GM12878 (cell line): Measurements from ENCODE around the gene COL15A1. TPM values are rescaled to one million over a fixed set of nuclear protein-coding genes. Genes with fewer than 3 reads are reported as not detected.

Experiments
- ATAC-seq: fragments of 200-7000 bp; cut with Tn5 transposase; 3 replicates; pipeline ENCODE4 v1.9.1; 2020; ENCODE audit warnings: mild to moderate bottlenecking, moderate library complexity
- BruUV-seq: library from RNA; stranded (reverse); fragments of 400-500 nt; replicated peaks from 2 replicates; lab custom pipeline; 2021; lab: Mats Ljungman, UMichigan
- CTCF ChIA-PET: fragments of 300-600 bp; sonication (Branson Sonifier 250); formaldehyde crosslinking; extraction: SDS; loops from one replicate; lab custom pipeline; 2021; ENCODE audit warnings: inconsistent platforms; lab: Yijun Ruan, JAX
- POLR2A ChIA-PET: fragments of 350-600 bp; formaldehyde crosslinking; extraction: SDS; loops from one replicate; lab custom pipeline; 2021; ENCODE audit warnings: inconsistent platforms; lab: Charles Lee
- RAD21 ChIA-PET: fragments of 300-600 bp; sonication (Branson Sonifier 250); formaldehyde crosslinking; loops from one replicate; lab custom pipeline; 2023; ENCODE audit warnings: antibody characterized with exemption; ENCODE audit not compliant: unreplicated experiment; lab: Charles Lee
- SMC1A ChIA-PET: fragments of 300-600 bp; sonication (Branson Sonifier 250); formaldehyde crosslinking; loops from one replicate; lab custom pipeline; 2023; ENCODE audit not compliant: unreplicated experiment, uncharacterized antibody; lab: Charles Lee
- DNase-seq: peaks from one replicate; pipeline ENCODE4 v3.0.0-alpha.2; 2011; ENCODE audit warnings: low read depth, low spot score
- FAIRE-seq: peaks from 3 replicates; lab custom pipeline; 2011; peaks lifted over from hg19 to GRCh38; lab: Jason Lieb, UNC
- H2AFZ ChIP-seq: 2 replicates; pipeline ENCODE4 v1.6.0; 2011; ENCODE audit warnings: low read depth, low read length, control low read depth; ENCODE audit not compliant: control insufficient read depth
- H3K27ac ChIP-seq: 2 replicates; pipeline ENCODE4 v1.5.1; 2011; ENCODE audit warnings: control low read depth; ENCODE audit not compliant: control insufficient read depth, insufficient read depth
- H3K27me3 ChIP-seq, 2 experiments: replicated peaks in 1 of 2; 2 replicates each; pipeline versions ENCODE4 v1.6.0 to v1.6.1; 2011; ENCODE audit warnings: low read length in 1 of 2; ENCODE audit not compliant: control insufficient read depth in 2 of 2, insufficient read depth in 2 of 2
- H3K36me3 ChIP-seq, 2 experiments: 2 replicates each; pipeline ENCODE4 v1.5.1; 2011; ENCODE audit warnings: low read length in 1 of 2; ENCODE audit not compliant: control insufficient read depth in 2 of 2, insufficient read depth in 2 of 2
- H3K4me1 ChIP-seq: 2 replicates; pipeline ENCODE4 v1.6.1; 2011; ENCODE audit warnings: mild to moderate bottlenecking, low read length, moderate library complexity, mixed read lengths; ENCODE audit not compliant: control insufficient read depth, insufficient read depth
- H3K4me2 ChIP-seq: 2 replicates; pipeline ENCODE4 v1.6.0; 2011; ENCODE audit warnings: control low read depth; ENCODE audit not compliant: control insufficient read depth, insufficient read depth
- H3K4me3 ChIP-seq: fragments of 200-600 bp; sonication (generic); 2 replicates; pipeline ENCODE4 v1.5.1; 2016
- H3K79me2 ChIP-seq: 2 replicates; pipeline ENCODE4 v1.6.0; 2011; ENCODE audit warnings: low read length; ENCODE audit not compliant: control insufficient read depth, insufficient read depth
- H3K9ac ChIP-seq: 2 replicates; pipeline ENCODE4 v1.8.0; 2011; ENCODE audit warnings: low read length, control low read depth, mixed read lengths; ENCODE audit not compliant: control insufficient read depth, insufficient read depth
- H3K9me3 ChIP-seq: replicated peaks from 3 replicates; pipeline ENCODE4 v1.5.1; 2011; ENCODE audit warnings: mild to moderate bottlenecking, low read length; ENCODE audit not compliant: control insufficient read depth, insufficient read depth
- H4K20me1 ChIP-seq: 2 replicates; pipeline ENCODE4 v1.6.0; 2011; ENCODE audit not compliant: control insufficient read depth, insufficient read depth
- ATF7 ChIP-seq: fragments of 450-650 bp; IDR thresholded peaks from 2 replicates; pipeline ENCODE4 v1.6.1; 2016; ENCODE audit warnings: low read depth, mild to moderate bottlenecking
- ELK1 ChIP-seq: IDR thresholded peaks from 2 replicates; pipeline ENCODE4 v1.6.1; 2012; ENCODE audit warnings: low read depth, low read length, improper control_type of control experiment
- EP300 ChIP-seq, 2 experiments: fragments of 150-350 bp in 1 of 2; IDR thresholded peaks; 2 replicates each; pipeline ENCODE4 v1.6.1; 2011 to 2012; ENCODE audit warnings: low read depth in 2 of 2, low read length in 2 of 2, borderline replicate concordance in 1 of 2, improper control_type of control experiment in 1 of 2, inconsistent platforms in 1 of 2; ENCODE audit not compliant: control insufficient read depth in 1 of 2
- HCFC1 ChIP-seq: fragments of 150-350 bp; IDR thresholded peaks from 2 replicates; pipeline ENCODE4 v1.6.1; 2014; ENCODE audit warnings: low read length
- IKZF1 ChIP-seq: fragments of 450-650 bp; conservative IDR thresholded peaks from 2 replicates; pipeline ENCODE4 v1.6.1; 2017; ENCODE audit warnings: antibody characterized with exemption, mild to moderate bottlenecking
- LARP7 ChIP-seq: fragments of 450-650 bp; IDR thresholded peaks from 2 replicates; pipeline ENCODE4 v1.6.1; 2017; ENCODE audit warnings: mild to moderate bottlenecking
- MTA2 ChIP-seq: fragments of 450-650 bp; IDR thresholded peaks from 2 replicates; pipeline ENCODE4 v1.6.1; 2016; ENCODE audit warnings: low read depth, mild to moderate bottlenecking, moderate library complexity
- NFYA ChIP-seq: IDR thresholded peaks from 2 replicates; pipeline ENCODE4 v1.6.1; 2011; ENCODE audit warnings: low read depth, mild to moderate bottlenecking, low read length, improper control_type of control experiment, borderline replicate concordance
- NR2C2 ChIP-seq: IDR thresholded peaks from 2 replicates; pipeline ENCODE4 v1.6.1; 2011; ENCODE audit warnings: borderline replicate concordance, low read depth; ENCODE audit not compliant: control insufficient read depth, insufficient read length
- NR2F1 ChIP-seq: fragments of 450-650 bp; conservative IDR thresholded peaks from 2 replicates; pipeline ENCODE4 v1.6.1; 2017; ENCODE audit warnings: mild to moderate bottlenecking
- PML ChIP-seq: IDR thresholded peaks from 2 replicates; pipeline ENCODE4 v1.6.1; 2012; ENCODE audit warnings: low read length, inconsistent platforms
- POU2F2 ChIP-seq: IDR thresholded peaks from 3 replicates; pipeline ENCODE4 v1.6.1; 2011; ENCODE audit warnings: low read depth, mild to moderate bottlenecking, low read length, borderline replicate concordance
- SMAD1 ChIP-seq: fragments of 450-650 bp; IDR thresholded peaks from 2 replicates; pipeline ENCODE4 v1.6.1; 2018; ENCODE audit warnings: mild to moderate bottlenecking, low read depth; ENCODE audit not compliant: partially characterized antibody
- SRF ChIP-seq, 2 experiments: IDR thresholded peaks; 2 replicates each; pipeline ENCODE4 v1.6.1; 2011; ENCODE audit warnings: low read depth in 2 of 2, low read length in 2 of 2, mild to moderate bottlenecking in 1 of 2, moderate library complexity in 1 of 2
- TAF1 ChIP-seq: IDR thresholded peaks from 2 replicates; pipeline ENCODE4 v1.6.1; 2011; ENCODE audit warnings: mild to moderate bottlenecking, low read depth, low read length, borderline replicate concordance
- ZBED1 ChIP-seq: IDR thresholded peaks from 2 replicates; pipeline ENCODE4 v1.6.1; 2016; ENCODE audit warnings: borderline replicate concordance
- WGBS: methylation state at CpG from one replicate; pipeline ENCODE4 v1.1.6; 2016; ENCODE audit warnings: low lambda C conversion rate; ENCODE audit not compliant: insufficient replicate concordance, insufficient coverage; ENCODE audit errors: missing lambda C conversion rate; 5-methylcytosine and 5-hydroxymethylcytosine counted together
- in situ Hi-C: fragments of 300-500 bp; cut with MboI; formaldehyde crosslinking; loops from 9 replicates; pipeline ENCODE4 v1.14.3; 2018; ENCODE audit warnings: mixed read lengths
- intact Hi-C: fragments of 100-400 bp; cut with micrococcal nuclease; formaldehyde crosslinking; loops from one replicate; pipeline ENCODE4 v1.14.2; 2022; ENCODE audit not compliant: unreplicated experiment
- polyA plus RNA-seq, 11 experiments: library from polyadenylated mRNA; depleted of rRNA in 4 of 11; unstranded in 6 of 11; stranded (reverse) in 5 of 11; fragments of >200 nt; fragmentation: Nextera tagmentation in 4 of 11; fragmentation: Illumina TruSeq in 1 of 11; extraction: Ambion mirVana in 4 of 11; extraction: Trizol in 1 of 11; gene quantifications; 1 replicate in 1 of 11; 2 replicates in 10 of 11; pipeline versions ENCODE4 v1.2.1 to v1.2.3, GENCODE V29; 2011 to 2016; ENCODE audit warnings: inconsistent platforms in 2 of 11, missing spikeins in 2 of 11, low read depth in 1 of 11
- total RNA-seq, 4 experiments: library from RNA; depleted of rRNA in 3 of 4; stranded (reverse); fragments of >200 nt in 3 of 4; fragmentation: Illumina TruSeq in 1 of 4; extraction: Trizol in 1 of 4; gene quantifications; 2 replicates each; pipeline versions ENCODE4 v1.2.1 to v1.2.3, GENCODE V29; 2013 to 2021
- TF ChIP-seq, protein P1 (sequence below): fragments of 450-650 bp; IDR thresholded peaks from 2 replicates; pipeline ENCODE4 v1.6.1; 2017; ENCODE audit warnings: mild to moderate bottlenecking, low read depth, inconsistent platforms; ENCODE audit not compliant: poor library complexity, severe bottlenecking
- TF ChIP-seq, protein P2 (sequence below): IDR thresholded peaks from 2 replicates; pipeline ENCODE4 v1.6.1; 2012; ENCODE audit warnings: low read depth, low read length, improper control_type of control experiment
- TF ChIP-seq, protein P3 (sequence below): IDR thresholded peaks from 2 replicates; pipeline ENCODE4 v1.6.1; 2011; ENCODE audit warnings: borderline replicate concordance, low read depth, mild to moderate bottlenecking, moderate library complexity, mixed read lengths, low read length; ENCODE audit not compliant: insufficient read depth; ENCODE audit errors: extremely low read length

Gene COL15A1
- total and polyA plus RNA-seq, 10 of the 15 experiments (the other 5 are each of a cell fraction or from before 2014, with no cell fraction given), result 0.01 to 0.28 (median 0.06) TPM; not detected in 2

- no peak for TF ChIP-seq NR2C2
- no peak for TF ChIP-seq IKZF1
- TF ChIP-seq TAF1, result no peak
- no peak for TF ChIP-seq MTA2
Observed at GRCh38 chr9:99031994-99032393, 88.3 kb downstream of the COL15A1 start (continued).

DNA sequence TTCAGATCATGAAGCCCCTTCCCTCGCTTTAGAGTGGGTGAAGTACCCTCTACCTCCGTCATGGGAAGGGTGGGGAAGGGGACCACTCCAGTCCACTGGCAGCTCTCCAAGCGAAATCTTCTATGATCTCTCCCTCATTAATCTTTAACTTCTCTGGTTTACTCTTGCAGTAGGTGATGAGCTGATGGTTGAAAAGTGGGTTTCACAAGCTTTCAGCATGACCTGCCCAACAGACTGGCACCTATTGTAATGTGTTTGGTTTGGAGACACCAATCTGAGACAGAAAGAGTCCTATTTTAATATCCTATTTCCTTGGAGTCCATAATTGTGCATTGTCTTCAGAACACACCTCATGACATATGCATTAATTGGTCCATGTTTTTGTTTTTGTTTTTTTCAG lies 90.4 kb downstream of the COL15A1 start:
- DNase-seq (no peak), FAIRE-seq (no peak), ATAC-seq (peak; percentile 70)
- H3K79me2 ChIP-seq, result no peaks in the 10 kb centered on the region
- no peak overlapping the region for H3K9ac ChIP-seq
- peaks cover 0 to 1% of the 10 kb centered on the region in 2 experiments; a peak in 1 of 4 replicates for H3K27me3 ChIP-seq
- SMC1A ChIA-PET, result interaction anchor here (1.0 kb wide), 1 partner anchor 24 kb away, joined by 4 read pairs; no protein-coding TSS in a partner anchor
- no peaks in the 10 kb centered on the region for H3K36me3 ChIP-seq
- no peaks in the 10 kb centered on the region for H4K20me1 ChIP-seq
- H3K4me2 ChIP-seq, result no peak overlapping the region
- H3K4me1 ChIP-seq, result no peaks in the 10 kb centered on the region; the same call in 1 of the 2 replicates
- H3K9me3 ChIP-seq, result no peaks in the 10 kb centered on the region
- RAD21 ChIA-PET, result interaction anchor here (0.6 kb wide), 1 partner anchor 19 kb away, joined by 3 read pairs; no protein-coding TSS in a partner anchor
- intact Hi-C loops, result no loop called here
- CTCF ChIA-PET, result interaction anchor here (1.1 to 1.5 kb wide), 2 partner anchors 107 to 108 kb away, joined by 3 to 6 read pairs; no protein-coding TSS in a partner anchor
- BruUV-seq, result no TSS peak
- 13% methylated on average over 3 of the region's 3 CpGs for WGBS
- no peak overlapping the region for H2AFZ ChIP-seq
- H3K27ac ChIP-seq, result no peak overlapping the region
- no peak overlapping the region for H3K4me3 ChIP-seq
- POLR2A ChIA-PET, result no interaction called here
- in situ Hi-C loops, result no loop called here
- no peak for TF ChIP-seq HCFC1
- no peak for TF ChIP-seq NR2F1
- no peak for TF ChIP-seq POU2F2
- TF ChIP-seq, protein P1, sequence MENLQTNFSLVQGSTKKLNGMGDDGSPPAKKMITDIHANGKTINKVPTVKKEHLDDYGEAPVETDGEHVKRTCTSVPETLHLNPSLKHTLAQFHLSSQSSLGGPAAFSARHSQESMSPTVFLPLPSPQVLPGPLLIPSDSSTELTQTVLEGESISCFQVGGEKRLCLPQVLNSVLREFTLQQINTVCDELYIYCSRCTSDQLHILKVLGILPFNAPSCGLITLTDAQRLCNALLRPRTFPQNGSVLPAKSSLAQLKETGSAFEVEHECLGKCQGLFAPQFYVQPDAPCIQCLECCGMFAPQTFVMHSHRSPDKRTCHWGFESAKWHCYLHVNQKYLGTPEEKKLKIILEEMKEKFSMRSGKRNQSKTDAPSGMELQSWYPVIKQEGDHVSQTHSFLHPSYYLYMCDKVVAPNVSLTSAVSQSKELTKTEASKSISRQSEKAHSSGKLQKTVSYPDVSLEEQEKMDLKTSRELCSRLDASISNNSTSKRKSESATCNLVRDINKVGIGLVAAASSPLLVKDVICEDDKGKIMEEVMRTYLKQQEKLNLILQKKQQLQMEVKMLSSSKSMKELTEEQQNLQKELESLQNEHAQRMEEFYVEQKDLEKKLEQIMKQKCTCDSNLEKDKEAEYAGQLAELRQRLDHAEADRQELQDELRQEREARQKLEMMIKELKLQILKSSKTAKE, result no peak
- TF ChIP-seq EP300 (IDR thresholded peaks at IDR 0.05; ENCODE audit: borderline replicate concordance in 1 of 2, control insufficient read depth in 1 of 2, low read depth in 2 of 2, low read length in 2 of 2), result no peak
- TF ChIP-seq, protein P2, sequence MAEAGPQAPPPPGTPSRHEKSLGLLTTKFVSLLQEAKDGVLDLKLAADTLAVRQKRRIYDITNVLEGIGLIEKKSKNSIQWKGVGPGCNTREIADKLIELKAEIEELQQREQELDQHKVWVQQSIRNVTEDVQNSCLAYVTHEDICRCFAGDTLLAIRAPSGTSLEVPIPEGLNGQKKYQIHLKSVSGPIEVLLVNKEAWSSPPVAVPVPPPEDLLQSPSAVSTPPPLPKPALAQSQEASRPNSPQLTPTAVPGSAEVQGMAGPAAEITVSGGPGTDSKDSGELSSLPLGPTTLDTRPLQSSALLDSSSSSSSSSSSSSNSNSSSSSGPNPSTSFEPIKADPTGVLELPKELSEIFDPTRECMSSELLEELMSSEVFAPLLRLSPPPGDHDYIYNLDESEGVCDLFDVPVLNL, result no peak
- no peak for TF ChIP-seq PML
- no peak for TF ChIP-seq SRF (IDR thresholded peaks at IDR 0.05; ENCODE audit: low read depth in 2 of 2, low read length in 2 of 2)
- no peak for TF ChIP-seq NFYA
- TF ChIP-seq, protein P3, sequence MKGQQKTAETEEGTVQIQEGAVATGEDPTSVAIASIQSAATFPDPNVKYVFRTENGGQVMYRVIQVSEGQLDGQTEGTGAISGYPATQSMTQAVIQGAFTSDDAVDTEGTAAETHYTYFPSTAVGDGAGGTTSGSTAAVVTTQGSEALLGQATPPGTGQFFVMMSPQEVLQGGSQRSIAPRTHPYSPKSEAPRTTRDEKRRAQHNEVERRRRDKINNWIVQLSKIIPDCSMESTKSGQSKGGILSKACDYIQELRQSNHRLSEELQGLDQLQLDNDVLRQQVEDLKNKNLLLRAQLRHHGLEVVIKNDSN, result no peak
- TF ChIP-seq ZBED1, result no peak
- no peak for TF ChIP-seq ELK1
- TF ChIP-seq ATF7, result no peak
- no peak for TF ChIP-seq LARP7
- TF ChIP-seq SMAD1, result no peak
